ENCODE measurements around the gene ECE1. TPM values are rescaled to one million over a fixed set of nuclear protein-coding genes. Genes with fewer than 3 reads are reported as not detected.

The ECE1 gene
- total and polyA plus RNA-seq, 3 experiments from 2014 or later: 41.5 to 88.4 (median 78.2) TPM

DNA sequence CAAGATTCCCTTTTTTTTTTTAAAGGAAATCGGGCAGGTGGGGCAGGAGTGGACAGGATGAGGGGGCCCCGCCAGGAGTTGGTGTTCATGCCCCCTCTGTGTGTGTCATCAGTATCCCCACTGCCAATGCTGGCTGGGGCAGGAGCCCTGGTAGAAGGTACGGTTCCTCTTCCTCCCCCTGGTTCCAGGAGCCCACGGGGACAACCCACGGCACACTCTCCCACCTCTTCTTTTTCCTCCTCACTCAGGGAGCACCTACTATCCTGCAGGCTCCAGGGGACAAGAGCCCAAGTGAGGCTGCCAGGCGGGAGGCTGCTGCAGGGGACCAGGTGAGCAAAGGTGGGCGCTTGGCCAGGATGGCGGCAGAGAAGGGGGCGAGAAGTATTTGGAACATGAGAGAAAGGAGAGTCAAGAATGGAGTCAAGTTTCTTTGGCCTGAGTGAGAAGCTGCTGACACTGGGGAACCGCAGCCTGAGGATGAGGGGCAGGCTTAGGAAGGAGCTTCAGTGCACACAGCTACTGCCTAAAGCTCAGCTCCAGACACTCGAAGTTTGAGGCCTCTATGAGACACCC, 26.5 kb downstream of the ECE1 start:
- Mint-ChIP-seq H3K4me3 (no peak overlapping the region), H3K4me1 (peaks cover 23 to 43% (median 34%) of the 10 kb centered on the region in 3 donors), H3K36me3 (peaks cover 3 to 77% (median 23%) of the 10 kb centered on the region in 3 donors), H3K9me3 (no peaks in the 10 kb centered on the region), H3K27me3 (no peaks in the 10 kb centered on the region), H3K27ac (peak overlapping the region in 2 of 8 donors; percentile 54 to 60)
- H3K36me3 ChIP-seq (ENCODE audit: insufficient read depth, low read length): peaks cover 21% of the 10 kb centered on the region
- CTCF ChIA-PET: interaction anchor here (0.9 kb wide), 1 partner anchor 9 kb away, joined by 3 read pairs; no protein-coding TSS in a partner anchor
- no peaks in the 10 kb centered on the region for H3K27me3 ChIP-seq (ENCODE audit: insufficient read depth, low read length, poor library complexity, severe bottlenecking)
- DNase-seq: no peak
- POLR2A ChIA-PET: no interaction called here
- H3K4me3 ChIP-seq (ENCODE audit: low read length): no peak overlapping the region
- H3K9me3 ChIP-seq (ENCODE audit: low read length): no peaks in the 10 kb centered on the region
- H3K4me1 ChIP-seq (ENCODE audit: insufficient read depth, low read length): peaks cover 15% of the 10 kb centered on the region
- H3K27ac ChIP-seq (ENCODE audit: low read depth, low read length): no peak overlapping the region

GRCh38 chr1:21263052-21263429, 27.2 kb downstream of the ECE1 start:
- Mint-ChIP-seq H3K4me3 (no peak overlapping the region), H3K27ac (no peak overlapping the region), H3K4me1 (peaks cover 30 to 50% (median 41%) of the 10 kb centered on the region in 3 donors), H3K27me3 (no peaks in the 10 kb centered on the region), H3K9me3 (no peaks in the 10 kb centered on the region), H3K36me3 (peaks cover 3 to 77% (median 21%) of the 10 kb centered on the region in 3 donors)
- H3K27me3 ChIP-seq (ENCODE audit: insufficient read depth, low read length, poor library complexity, severe bottlenecking): no peaks in the 10 kb centered on the region
- H3K4me1 ChIP-seq (ENCODE audit: insufficient read depth, low read length): peaks cover 22% of the 10 kb centered on the region
- DNase-seq: no peak
- no peak overlapping the region for H3K27ac ChIP-seq (ENCODE audit: low read depth, low read length)
- CTCF ChIA-PET: interaction anchor here (1.8 kb wide), 1 partner anchor 106 kb away, joined by 7 read pairs; no protein-coding TSS in a partner anchor
- POLR2A ChIA-PET: no interaction called here
- no peaks in the 10 kb centered on the region for H3K9me3 ChIP-seq (ENCODE audit: low read length)
- H3K36me3 ChIP-seq (ENCODE audit: insufficient read depth, low read length): peaks cover 14% of the 10 kb centered on the region
- H3K4me3 ChIP-seq (ENCODE audit: low read length): no peak overlapping the region

DNA sequence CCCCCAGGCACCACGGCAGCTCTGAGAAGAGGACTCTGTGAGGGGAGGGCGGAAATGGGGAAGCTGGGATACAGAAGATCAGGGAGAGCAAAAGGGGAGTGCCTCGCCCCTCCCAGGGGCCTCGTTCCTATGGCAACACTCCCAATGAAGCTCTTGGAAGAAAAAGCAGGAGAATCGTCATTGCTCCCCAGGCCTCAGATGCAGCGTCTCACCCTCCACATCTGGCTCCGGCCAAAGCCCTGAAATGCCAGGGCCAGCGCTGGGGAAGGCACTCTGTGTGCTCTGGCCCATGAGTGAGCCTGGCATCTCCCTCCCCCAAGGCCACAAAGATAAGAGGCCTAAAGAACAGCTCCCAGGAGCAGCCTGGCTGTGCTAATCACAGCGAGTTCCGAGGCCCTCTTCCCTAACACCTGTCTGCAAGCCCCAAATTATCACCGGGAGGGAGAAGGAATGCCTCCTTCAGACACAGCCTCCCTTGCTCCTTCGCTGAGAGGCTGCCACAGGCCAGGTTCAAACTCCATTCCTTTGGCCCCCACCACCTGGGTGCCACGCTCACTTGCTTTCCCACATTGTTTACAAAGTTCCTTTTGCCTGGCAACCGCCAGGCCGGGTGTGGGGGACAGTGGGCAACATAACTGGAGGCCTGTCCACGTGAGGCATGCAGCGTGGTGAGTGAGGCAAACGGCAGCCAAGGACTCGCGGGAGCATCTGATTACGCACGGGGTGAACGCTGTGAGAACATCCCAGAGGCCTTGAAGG, 27.8 kb downstream of the ECE1 start:
- H3K36me3 ChIP-seq (ENCODE audit: insufficient read depth, low read length): peaks cover 9% of the 10 kb centered on the region
- H3K4me3 Mint-ChIP-seq: no peak overlapping the region

GRCh38 chr1:21261551-21262292, 28.5 kb downstream of the ECE1 start:
- H3K27ac ChIP-seq (ENCODE audit: low read depth, low read length): peak overlapping the region; percentile 16
- Mint-ChIP-seq H3K36me3 (peaks cover 1 to 76% (median 16%) of the 10 kb centered on the region in 3 donors), H3K27me3 (no peaks in the 10 kb centered on the region), H3K27ac (peak overlapping the region; percentile 39 to 85 (median 70)), H3K4me1 (peaks cover 37 to 53% (median 51%) of the 10 kb centered on the region in 3 donors), H3K4me3 (peak overlapping the region in 1 of 7 donors; percentile 27), H3K9me3 (no peaks in the 10 kb centered on the region)
- DNase-seq: no peak
- H3K4me3 ChIP-seq (ENCODE audit: low read length): no peak overlapping the region
- H3K36me3 ChIP-seq (ENCODE audit: insufficient read depth, low read length): peaks cover 14% of the 10 kb centered on the region
- H3K9me3 ChIP-seq (ENCODE audit: low read length): no peaks in the 10 kb centered on the region
- H3K4me1 ChIP-seq (ENCODE audit: insufficient read depth, low read length): peaks cover 25% of the 10 kb centered on the region
- H3K27me3 ChIP-seq (ENCODE audit: insufficient read depth, low read length, poor library complexity, severe bottlenecking): no peaks in the 10 kb centered on the region
- ChIA-PET CTCF (interaction anchor here (0.9 to 2.0 kb wide), 4 partner anchors 8 to 108 kb away, joined by 3 to 11 read pairs (median 6); no protein-coding TSS in a partner anchor), POLR2A (no interaction called here)

More for the DNA sequence above, 27.8 kb downstream of the ECE1 start:
- no peak for DNase-seq
- Histone ChIP-seq H3K27ac (ENCODE audit: low read depth, low read length) (peak overlapping the region; percentile 16), H3K4me3 (ENCODE audit: low read length) (no peak overlapping the region), H3K27me3 (ENCODE audit: insufficient read depth, low read length, poor library complexity, severe bottlenecking) (no peaks in the 10 kb centered on the region), H3K4me1 (ENCODE audit: insufficient read depth, low read length) (peaks cover 25% of the 10 kb centered on the region), H3K9me3 (ENCODE audit: low read length) (no peaks in the 10 kb centered on the region)
- H3K9me3 Mint-ChIP-seq: no peaks in the 10 kb centered on the region
- peaks cover 34 to 54% (median 46%) of the 10 kb centered on the region in 3 donors for H3K4me1 Mint-ChIP-seq
- POLR2A ChIA-PET: no interaction called here
- peak overlapping the region in 5 of 8 donors; percentile 35 to 80 (median 70) for H3K27ac Mint-ChIP-seq
- CTCF ChIA-PET: interaction anchor here (0.9 to 2.0 kb wide), 4 partner anchors 8 to 108 kb away, joined by 3 to 11 read pairs (median 6); no protein-coding TSS in a partner anchor
- H3K36me3 Mint-ChIP-seq: peaks cover 3 to 76% (median 17%) of the 10 kb centered on the region in 3 donors
- H3K27me3 Mint-ChIP-seq: no peaks in the 10 kb centered on the region

DNA sequence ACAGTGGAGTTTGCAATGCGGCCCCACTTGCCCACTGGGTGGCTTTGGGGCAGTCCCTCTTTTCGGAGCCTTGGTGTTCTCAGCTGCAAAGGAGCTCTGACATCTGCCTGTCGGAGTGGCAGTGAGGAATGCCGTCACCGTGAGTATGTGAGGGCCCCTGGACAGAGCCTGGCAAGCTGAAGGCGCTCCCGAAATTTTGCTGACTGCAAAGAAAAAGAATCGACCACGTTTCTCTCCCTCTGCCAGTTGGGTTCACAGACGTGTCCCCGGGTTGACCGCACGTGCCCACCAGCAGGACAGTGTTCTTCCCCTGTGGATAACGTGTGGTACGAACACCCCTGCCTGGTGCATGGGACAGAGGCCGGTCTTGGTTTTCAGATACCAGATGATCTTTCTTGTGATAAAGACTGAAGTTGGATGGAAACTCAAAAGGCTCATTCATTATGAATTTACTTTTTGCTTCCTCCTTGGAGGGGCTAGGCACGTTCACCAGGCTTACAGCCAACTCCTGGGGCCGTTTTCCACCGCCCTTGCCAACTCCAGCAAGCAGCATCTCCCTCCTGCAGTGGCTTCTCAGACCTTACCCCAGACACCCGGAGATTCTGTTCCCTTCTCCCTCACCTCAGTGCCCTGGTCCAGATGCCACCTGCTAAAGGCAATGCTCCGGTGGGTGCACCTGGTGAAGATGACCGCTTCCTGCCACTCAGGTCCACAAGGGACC, 29.7 kb downstream of the ECE1 start:
- DNase-seq: no peak
- Histone ChIP-seq H3K36me3 (ENCODE audit: insufficient read depth, low read length) (peaks cover 18% of the 10 kb centered on the region), H3K27me3 (ENCODE audit: insufficient read depth, low read length, poor library complexity, severe bottlenecking) (no peaks in the 10 kb centered on the region), H3K27ac (ENCODE audit: low read depth, low read length) (no peak overlapping the region), H3K4me3 (ENCODE audit: low read length) (no peak overlapping the region), H3K9me3 (ENCODE audit: low read length) (no peaks in the 10 kb centered on the region), H3K4me1 (ENCODE audit: insufficient read depth, low read length) (peaks cover 20% of the 10 kb centered on the region)
- no peaks in the 10 kb centered on the region for H3K9me3 Mint-ChIP-seq
- no peaks in the 10 kb centered on the region for H3K27me3 Mint-ChIP-seq
- ChIA-PET CTCF (interaction anchor here (1.1 to 10.4 kb wide), 4 partner anchors 9 to 108 kb away, joined by 3 to 253 read pairs (median 10); no protein-coding TSS in a partner anchor), POLR2A (no interaction called here)
- H3K27ac Mint-ChIP-seq: peak overlapping the region in 6 of 8 donors; percentile 29 to 80 (median 60)
- H3K4me1 Mint-ChIP-seq: peaks cover 39 to 54% (median 53%) of the 10 kb centered on the region in 3 donors
- peaks cover 3 to 81% (median 19%) of the 10 kb centered on the region in 3 donors for H3K36me3 Mint-ChIP-seq
- peak overlapping the region in 1 of 7 donors; percentile 59 for H3K4me3 Mint-ChIP-seq

GRCh38 chr1:21259316-21260076, 30.8 kb downstream of the ECE1 start:
- Histone ChIP-seq H3K4me1 (ENCODE audit: insufficient read depth, low read length) (peaks cover 20% of the 10 kb centered on the region), H3K27ac (ENCODE audit: low read depth, low read length) (no peak overlapping the region), H3K4me3 (ENCODE audit: low read length) (no peak overlapping the region), H3K9me3 (ENCODE audit: low read length) (no peaks in the 10 kb centered on the region), H3K27me3 (ENCODE audit: insufficient read depth, low read length, poor library complexity, severe bottlenecking) (no peaks in the 10 kb centered on the region), H3K36me3 (ENCODE audit: insufficient read depth, low read length) (peaks cover 27% of the 10 kb centered on the region)
- Mint-ChIP-seq H3K27ac (peak overlapping the region in 5 of 8 donors; percentile 20 to 84 (median 52)), H3K4me3 (no peak overlapping the region), H3K4me1 (peaks cover 41 to 55% (median 54%) of the 10 kb centered on the region in 3 donors), H3K27me3 (no peaks in the 10 kb centered on the region), H3K36me3 (peaks cover 6 to 82% (median 19%) of the 10 kb centered on the region in 3 donors), H3K9me3 (no peaks in the 10 kb centered on the region)
- CTCF ChIA-PET: interaction anchor here (1.1 to 10.4 kb wide), 4 partner anchors 11 to 109 kb away, joined by 3 to 253 read pairs (median 21); no protein-coding TSS in a partner anchor
- no peak for DNase-seq
- POLR2A ChIA-PET: no interaction called here
